ENCODE results near the gene ISCU. TPM values are rescaled to one million over a fixed set of nuclear protein-coding genes. Genes with fewer than 3 reads are reported as not detected.

ISCU gene
- total RNA-seq, 1 donor from 2014 or later = 117 TPM

DNA sequence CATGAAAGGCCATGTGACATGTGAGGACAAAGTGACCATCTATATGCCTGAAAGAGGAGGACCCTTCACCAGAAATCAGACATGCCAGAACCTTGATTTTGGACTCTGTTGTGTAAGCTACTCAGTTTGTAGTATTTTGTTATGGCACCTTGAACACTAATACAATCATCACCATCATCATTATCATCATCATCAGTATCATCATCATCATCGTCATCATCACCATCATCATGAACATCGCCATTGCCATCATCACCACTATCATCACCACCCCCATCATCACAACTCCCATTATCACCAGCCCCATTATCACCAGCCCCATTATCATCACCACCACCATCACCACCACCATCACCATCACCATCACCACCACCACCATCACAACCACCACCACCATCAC lies 15.9 kb downstream of the ISCU start:
- ChIA-PET CTCF (interaction anchor here (0.7 to 1.5 kb wide), 2 partner anchors 39 to 225 kb away, joined by 3 to 7 read pairs; no protein-coding TSS in a partner anchor), POLR2A (interaction anchor here (1.0 kb wide), 1 partner anchor 11 kb away, joined by 5 read pairs; no protein-coding TSS in a partner anchor)
- intact Hi-C loops (cut with micrococcal nuclease) = no loop called here
- no peak overlapping the region for H3K27ac Mint-ChIP-seq
- no peaks in the 10 kb centered on the region for H3K9me3 Mint-ChIP-seq
- ATAC-seq (ENCODE audit: low read depth) (no peak), DNase-seq (no peak)
- H3K4me3 Mint-ChIP-seq = no peak overlapping the region
- peaks cover 33% of the 10 kb centered on the region for H3K4me1 Mint-ChIP-seq
- H3K36me3 Mint-ChIP-seq (ENCODE audit: low read depth) = no peaks in the 10 kb centered on the region
- H3K27me3 Mint-ChIP-seq = no peaks in the 10 kb centered on the region
- no peak for TF ChIP-seq CTCF (IDR thresholded peaks at IDR 0.05)

DNA sequence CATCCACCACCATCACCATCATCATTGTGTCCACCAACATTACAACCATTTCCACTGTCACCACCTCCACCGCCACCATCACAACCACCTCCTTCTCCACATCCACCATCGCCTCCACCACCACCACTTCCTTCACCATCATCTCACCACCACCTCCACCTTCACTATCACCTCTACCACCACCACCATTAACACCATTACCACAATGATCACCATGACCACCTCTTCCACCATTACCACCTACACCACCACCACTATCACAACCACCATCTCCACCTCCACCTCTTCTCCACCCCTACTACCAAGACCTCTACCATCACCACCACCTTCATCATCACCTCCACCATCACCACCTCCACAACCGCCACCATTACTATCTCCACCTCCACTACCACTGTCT lies 16.4 kb downstream of the ISCU start:
- Mint-ChIP-seq H3K27me3 (no peaks in the 10 kb centered on the region), H3K4me1 (peaks cover 28% of the 10 kb centered on the region), H3K4me3 (no peak overlapping the region), H3K9me3 (no peaks in the 10 kb centered on the region), H3K36me3 (ENCODE audit: low read depth) (no peaks in the 10 kb centered on the region), H3K27ac (no peak overlapping the region)
- ChIA-PET CTCF (interaction anchor here (0.7 kb wide), 1 partner anchor 225 kb away, joined by 3 read pairs; no protein-coding TSS in a partner anchor), POLR2A (interaction anchor here (1.3 kb wide), 1 partner anchor 10 kb away, joined by 5 read pairs; no protein-coding TSS in a partner anchor)
- no peak for DNase-seq
- intact Hi-C loops (cut with micrococcal nuclease) = no loop called here
- no peak for TF ChIP-seq CTCF (IDR thresholded peaks at IDR 0.05)
- no peak for ATAC-seq (ENCODE audit: low read depth)

- Mint-ChIP-seq H3K4me3 (no peak overlapping the region), H3K36me3 (ENCODE audit: low read depth) (no peaks in the 10 kb centered on the region), H3K27me3 (no peaks in the 10 kb centered on the region), H3K4me1 (peaks cover 20% of the 10 kb centered on the region), H3K9me3 (no peaks in the 10 kb centered on the region), H3K27ac (no peak overlapping the region)
- ATAC-seq (ENCODE audit: low read depth) (no peak), DNase-seq (no peak)
- intact Hi-C loops (cut with micrococcal nuclease) = no loop called here
- POLR2A ChIA-PET = no interaction called here
- CTCF ChIA-PET = no interaction called here
- TF ChIP-seq CTCF (IDR thresholded peaks at IDR 0.05) = no peak
Measured at GRCh38 chr12:108580531-108580930, 18.1 kb downstream of the ISCU start.

DNA sequence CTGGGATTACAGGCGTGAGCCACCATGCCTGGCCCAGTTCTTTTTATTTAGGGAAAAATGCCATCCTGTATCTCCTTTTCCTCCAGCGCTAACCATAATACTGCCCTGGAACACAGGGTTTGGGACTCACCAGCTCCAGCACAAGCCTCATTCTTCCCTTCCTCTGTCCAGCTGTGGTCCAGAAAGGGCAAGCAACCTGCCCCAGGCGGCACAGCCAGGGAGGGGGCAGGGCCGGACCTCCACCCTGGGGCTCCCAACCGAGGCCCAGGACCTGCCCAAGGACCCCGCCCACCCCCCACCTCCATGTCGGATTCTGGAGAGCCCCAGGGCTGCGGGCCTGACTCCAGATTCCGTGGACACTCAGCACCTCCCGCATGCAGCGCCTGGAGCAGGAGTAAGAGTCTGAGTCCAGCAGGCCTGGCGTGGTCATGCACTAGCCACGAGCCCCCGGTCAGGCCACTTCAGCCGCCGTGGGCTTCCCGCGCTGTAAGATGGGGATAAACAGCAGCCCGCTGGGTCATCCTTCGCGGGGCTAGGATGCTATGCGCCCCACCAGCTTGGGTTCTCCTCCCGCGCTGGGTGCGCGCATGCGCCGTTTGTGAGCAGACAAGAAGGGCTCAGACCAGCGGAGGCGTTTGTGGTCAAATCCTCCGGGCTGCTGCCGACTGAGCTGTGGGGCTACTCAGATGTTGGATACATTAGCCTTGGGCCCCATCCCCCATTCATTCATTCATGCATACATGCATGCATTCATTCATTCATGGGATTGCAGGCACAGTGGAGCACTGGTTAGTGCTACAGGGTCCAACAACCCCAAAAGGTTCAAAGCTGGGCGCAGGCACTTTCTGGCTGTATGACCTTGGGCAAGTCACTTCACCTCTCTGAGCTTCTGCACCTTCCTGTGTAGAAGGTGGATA lies 19.2 kb downstream of the ISCU start:
- Mint-ChIP-seq H3K36me3 (ENCODE audit: low read depth) (no peaks in the 10 kb centered on the region), H3K27ac (no peak overlapping the region), H3K27me3 (peaks cover 2% of the 10 kb centered on the region), H3K9me3 (no peaks in the 10 kb centered on the region), H3K4me1 (peaks cover 16% of the 10 kb centered on the region), H3K4me3 (no peak overlapping the region)
- DNase-seq = no peak
- ATAC-seq (ENCODE audit: low read depth) = no peak
- POLR2A ChIA-PET = interaction anchor here (0.8 kb wide), 1 partner anchor 31 kb away, joined by 3 read pairs; no protein-coding TSS in a partner anchor
- CTCF ChIA-PET = no interaction called here
- intact Hi-C loops (cut with micrococcal nuclease) = no loop called here
- no peak for TF ChIP-seq CTCF (IDR thresholded peaks at IDR 0.05)

DNA sequence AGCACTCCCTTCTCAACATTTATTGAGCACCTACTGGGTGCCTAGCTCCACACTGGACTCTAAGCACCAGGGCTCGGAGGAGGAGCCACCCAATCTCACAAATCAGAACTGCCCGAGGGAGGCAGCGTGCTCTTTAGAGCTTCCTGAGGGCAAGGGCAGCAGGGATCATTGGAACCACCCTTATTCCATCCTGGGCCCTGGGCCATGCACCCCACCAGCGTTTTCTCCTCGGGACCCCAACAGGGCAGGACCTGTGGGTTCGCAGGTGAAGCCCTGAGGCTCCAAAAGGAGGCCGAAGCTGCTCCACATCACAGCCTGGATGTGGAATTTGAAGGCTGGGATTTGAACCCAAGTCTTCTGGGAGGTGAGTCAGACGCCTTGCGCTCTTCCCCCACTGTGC lies 20.1 kb downstream of the ISCU start:
- ATAC-seq (ENCODE audit: low read depth) (no peak), DNase-seq (no peak)
- Mint-ChIP-seq H3K4me3 (no peak overlapping the region), H3K27me3 (peaks cover 2% of the 10 kb centered on the region), H3K9me3 (no peaks in the 10 kb centered on the region), H3K27ac (no peak overlapping the region), H3K4me1 (peaks cover 16% of the 10 kb centered on the region), H3K36me3 (ENCODE audit: low read depth) (no peaks in the 10 kb centered on the region)
- intact Hi-C loops (cut with micrococcal nuclease) = no loop called here
- TF ChIP-seq CTCF (IDR thresholded peaks at IDR 0.05) = no peak
- ChIA-PET POLR2A (interaction anchor here (0.8 kb wide), 1 partner anchor 30 kb away, joined by 3 read pairs; no protein-coding TSS in a partner anchor), CTCF (no interaction called here)
